ENCODE data around the gene TLX2.

Gene TLX2

GRCh38 chr2:74566076-74566753, 52.0 kb downstream of the TLX2 start:
- DNase-seq (ENCODE audit: low spot score), result no peak
- no peak for TF ChIP-seq CTCF (IDR thresholded peaks at IDR 0.05; ENCODE audit: extremely low read depth, missing control alignments)

- DNase-seq (ENCODE audit: low spot score), result no peak
- TF ChIP-seq CTCF (IDR thresholded peaks at IDR 0.05; ENCODE audit: extremely low read depth, missing control alignments), result no peak
These were observed 52.5 kb downstream of the TLX2 start for GRCh38 chr2:74566754-74567085.

All from GM20000 (cell line).